ENCODE results near the gene GOLGA1. TPM values are rescaled to one million over a fixed set of nuclear protein-coding genes. Genes with fewer than 3 reads are reported as not detected.

The GOLGA1 gene
- total and polyA plus RNA-seq, 2 of the 13 experiments (the other 11 are each of a cell fraction or from before 2014, with no cell fraction given), result 12.7 to 15.9 TPM

GRCh38 chr9:124854822-124855221 lies 86.1 kb downstream of the GOLGA1 start:
- H3K9me3 ChIP-seq (ENCODE audit: low read length), result no peaks in the 10 kb centered on the region
- POLR2A ChIA-PET, result interaction anchor here (2.1 to 4.2 kb wide), 2 partner anchors 22 to 84 kb away, joined by 4 to 39 read pairs; partner anchors contain the start of gene NR6A1
- CTCF ChIA-PET (ENCODE audit: low intra/inter-chr PET ratio, low total read pairs), result interaction anchor here (0.6 to 3.4 kb wide), 2 partner anchors 82 to 357 kb away, joined by 3 to 167 read pairs; partner anchors contain the start of gene NR6A1

More at GRCh38 chr9:124854822-124855221, 86.1 kb downstream of the GOLGA1 start:
- intact Hi-C loops (cut with micrococcal nuclease; ENCODE audit: unreplicated experiment) (no loop called here), in situ Hi-C loops (cut with HindIII; ENCODE audit: extremely low pct_ligation_motif_present, low pct_unique_long_range_greater_than_20kb) (loop anchor here (5.0 kb wide), 1 partner anchor 83 kb away; the partner anchor contains the start of gene NR6A1)
- H3K79me2 ChIP-seq (ENCODE audit: insufficient read depth, low read length), result peaks cover 11% of the 10 kb centered on the region
- no peak overlapping the region for H3K27ac ChIP-seq (ENCODE audit: extremely low read length, insufficient read depth, low read length)
- TF ChIP-seq, protein P1, sequence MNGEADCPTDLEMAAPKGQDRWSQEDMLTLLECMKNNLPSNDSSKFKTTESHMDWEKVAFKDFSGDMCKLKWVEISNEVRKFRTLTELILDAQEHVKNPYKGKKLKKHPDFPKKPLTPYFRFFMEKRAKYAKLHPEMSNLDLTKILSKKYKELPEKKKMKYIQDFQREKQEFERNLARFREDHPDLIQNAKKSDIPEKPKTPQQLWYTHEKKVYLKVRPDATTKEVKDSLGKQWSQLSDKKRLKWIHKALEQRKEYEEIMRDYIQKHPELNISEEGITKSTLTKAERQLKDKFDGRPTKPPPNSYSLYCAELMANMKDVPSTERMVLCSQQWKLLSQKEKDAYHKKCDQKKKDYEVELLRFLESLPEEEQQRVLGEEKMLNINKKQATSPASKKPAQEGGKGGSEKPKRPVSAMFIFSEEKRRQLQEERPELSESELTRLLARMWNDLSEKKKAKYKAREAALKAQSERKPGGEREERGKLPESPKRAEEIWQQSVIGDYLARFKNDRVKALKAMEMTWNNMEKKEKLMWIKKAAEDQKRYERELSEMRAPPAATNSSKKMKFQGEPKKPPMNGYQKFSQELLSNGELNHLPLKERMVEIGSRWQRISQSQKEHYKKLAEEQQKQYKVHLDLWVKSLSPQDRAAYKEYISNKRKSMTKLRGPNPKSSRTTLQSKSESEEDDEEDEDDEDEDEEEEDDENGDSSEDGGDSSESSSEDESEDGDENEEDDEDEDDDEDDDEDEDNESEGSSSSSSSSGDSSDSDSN (CRISPR knock-in tag; IDR thresholded peaks at IDR 0.05), result no peak
- TF ChIP-seq LCORL (IDR thresholded peaks at IDR 0.05), result no peak
- no peak for TF ChIP-seq LCORL (CRISPR knock-in tag; IDR thresholded peaks at IDR 0.05)
- TF ChIP-seq, protein P2, sequence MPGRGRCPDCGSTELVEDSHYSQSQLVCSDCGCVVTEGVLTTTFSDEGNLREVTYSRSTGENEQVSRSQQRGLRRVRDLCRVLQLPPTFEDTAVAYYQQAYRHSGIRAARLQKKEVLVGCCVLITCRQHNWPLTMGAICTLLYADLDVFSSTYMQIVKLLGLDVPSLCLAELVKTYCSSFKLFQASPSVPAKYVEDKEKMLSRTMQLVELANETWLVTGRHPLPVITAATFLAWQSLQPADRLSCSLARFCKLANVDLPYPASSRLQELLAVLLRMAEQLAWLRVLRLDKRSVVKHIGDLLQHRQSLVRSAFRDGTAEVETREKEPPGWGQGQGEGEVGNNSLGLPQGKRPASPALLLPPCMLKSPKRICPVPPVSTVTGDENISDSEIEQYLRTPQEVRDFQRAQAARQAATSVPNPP (CRISPR knock-in tag; IDR thresholded peaks at IDR 0.05), result no peak
- no peak for TF ChIP-seq FOXP4 (CRISPR knock-in tag; IDR thresholded peaks at IDR 0.05)
- no peak for TF ChIP-seq NFATC3 (CRISPR knock-in tag; IDR thresholded peaks at IDR 0.05)
- TF ChIP-seq ZNF180 (CRISPR knock-in tag; IDR thresholded peaks at IDR 0.05; ENCODE audit: borderline replicate concordance, low read depth), result no peak
- no peak for TF ChIP-seq ZNF746 (CRISPR knock-in tag; IDR thresholded peaks at IDR 0.05)
- TF ChIP-seq ZNF501 (CRISPR knock-in tag; IDR thresholded peaks at IDR 0.05), result no peak
- TF ChIP-seq GTF3A (CRISPR knock-in tag; conservative IDR thresholded peaks at IDR 0.05), result no peak
- no peak for TF ChIP-seq NONO (IDR thresholded peaks at IDR 0.05)
- no peak for TF ChIP-seq NONO (CRISPR knock-in tag; conservative IDR thresholded peaks at IDR 0.05)
- TF ChIP-seq PTBP1 (IDR thresholded peaks at IDR 0.05; ENCODE audit: low read depth, low read length, poor library complexity, severe bottlenecking), result no peak
- no peak for TF ChIP-seq TMF1 (CRISPR knock-in tag; IDR thresholded peaks at IDR 0.05; ENCODE audit: low read depth)
- BruUV-seq (replicated peaks), result no TSS peak
- DNase-seq (ENCODE audit: low spot score) (no peak), FAIRE-seq (no peak), ATAC-seq (no peak)
- no peak overlapping the region for H3K4me3 ChIP-seq (replicated peaks in 1 of 3; ENCODE audit: insufficient read depth in 1 of 3, low read depth in 2 of 3, low read length in 3 of 3)
- H3K9ac ChIP-seq (ENCODE audit: insufficient read depth, low read depth, low read length), result no peak overlapping the region
- H3K27me3 ChIP-seq (ENCODE audit: control insufficient read depth in 1 of 2, insufficient read depth in 2 of 2, low read length in 2 of 2), result no peaks in the 10 kb centered on the region; a peak in 1 of 5 replicates
- peaks cover 38% of the 10 kb centered on the region for H3K4me1 ChIP-seq (ENCODE audit: insufficient read depth, low read length)
- no peak overlapping the region for H3K4me2 ChIP-seq (ENCODE audit: low read depth, low read length)
- WGBS (ENCODE audit: low lambda C conversion rate), result 19% methylated on average over 7 of the region's 7 CpGs
- H3K36me3 ChIP-seq (replicated peaks in 1 of 2; ENCODE audit: control insufficient read depth in 1 of 2, insufficient read depth in 2 of 2, low read length in 2 of 2), result peaks cover 13 to 29% of the 10 kb centered on the region in 2 experiments
- H2AFZ ChIP-seq (ENCODE audit: low read length), result no peak overlapping the region
- H4K20me1 ChIP-seq (ENCODE audit: insufficient read depth, low read length), result peaks cover 26% of the 10 kb centered on the region

Measured in HepG2 (cell line).